A549 (cell line): ENCODE data around the gene RAB3D.

ENCODE experiments used
- BHLHE40 ChIP-seq: IDR thresholded peaks from 2 replicates; pipeline ENCODE4 v1.6.1; 2012; ENCODE audit warnings: low read depth, low read length, inconsistent platforms
- CEBPB ChIP-seq, 2 experiments: fragments of >200 bp in 1 of 2; sonication (Bioruptor Twin) in 1 of 2; formaldehyde crosslinking in 1 of 2; IDR thresholded peaks; 2 replicates each; pipeline ENCODE4 v1.6.1; 2012 to 2016
- CHD2 ChIP-seq: fragments of 150-350 bp; IDR thresholded peaks from 2 replicates; pipeline ENCODE4 v1.6.1; 2014; ENCODE audit warnings: low read length; ENCODE audit not compliant: partially characterized antibody
- JUN ChIP-seq, 2 experiments: fragments of >200 bp; sonication (Bioruptor Twin); formaldehyde crosslinking; IDR thresholded peaks; 2 replicates in 1 of 2; 3 replicates in 1 of 2; pipeline ENCODE4 v1.6.1; 2016 to 2017
- MYC ChIP-seq: IDR thresholded peaks from 2 replicates; pipeline ENCODE4 v1.6.1; 2012; ENCODE audit warnings: mild to moderate bottlenecking, inconsistent platforms, low read length, improper control_type of control experiment, borderline replicate concordance
- POLR2A ChIP-seq: IDR thresholded peaks from 2 replicates; pipeline ENCODE4 v1.6.1; 2012; ENCODE audit warnings: mild to moderate bottlenecking, low read length
- RFX5 ChIP-seq: fragments of 450-650 bp; IDR thresholded peaks from 2 replicates; pipeline ENCODE4 v1.7.1; 2014; ENCODE audit warnings: antibody characterized with exemption, mild to moderate bottlenecking, moderate library complexity
- SMC3 ChIP-seq: fragments of >200 bp; sonication (Bioruptor Twin); formaldehyde crosslinking; IDR thresholded peaks from 3 replicates; pipeline ENCODE4 v1.6.1; 2018; ENCODE audit warnings: inconsistent platforms
- ZFP36 ChIP-seq: fragments of 450-650 bp; IDR thresholded peaks from 2 replicates; pipeline ENCODE4 v1.6.1; 2014; ENCODE audit warnings: borderline replicate concordance; ENCODE audit not compliant: partially characterized antibody
- TF ChIP-seq, protein P1 (sequence below): fragments of >200 bp; sonication (Bioruptor Twin); formaldehyde crosslinking; IDR thresholded peaks from 3 replicates; pipeline ENCODE4 v1.5.1; 2016
- TF ChIP-seq, protein P2 (sequence below): fragments of 200-600 bp; sonication (generic); IDR thresholded peaks from 2 replicates; pipeline ENCODE4 v1.6.1; 2016; ENCODE audit warnings: antibody characterized with exemption, mild to moderate bottlenecking, moderate library complexity

- TF ChIP-seq BHLHE40, result no peak
- TF ChIP-seq, protein P1, sequence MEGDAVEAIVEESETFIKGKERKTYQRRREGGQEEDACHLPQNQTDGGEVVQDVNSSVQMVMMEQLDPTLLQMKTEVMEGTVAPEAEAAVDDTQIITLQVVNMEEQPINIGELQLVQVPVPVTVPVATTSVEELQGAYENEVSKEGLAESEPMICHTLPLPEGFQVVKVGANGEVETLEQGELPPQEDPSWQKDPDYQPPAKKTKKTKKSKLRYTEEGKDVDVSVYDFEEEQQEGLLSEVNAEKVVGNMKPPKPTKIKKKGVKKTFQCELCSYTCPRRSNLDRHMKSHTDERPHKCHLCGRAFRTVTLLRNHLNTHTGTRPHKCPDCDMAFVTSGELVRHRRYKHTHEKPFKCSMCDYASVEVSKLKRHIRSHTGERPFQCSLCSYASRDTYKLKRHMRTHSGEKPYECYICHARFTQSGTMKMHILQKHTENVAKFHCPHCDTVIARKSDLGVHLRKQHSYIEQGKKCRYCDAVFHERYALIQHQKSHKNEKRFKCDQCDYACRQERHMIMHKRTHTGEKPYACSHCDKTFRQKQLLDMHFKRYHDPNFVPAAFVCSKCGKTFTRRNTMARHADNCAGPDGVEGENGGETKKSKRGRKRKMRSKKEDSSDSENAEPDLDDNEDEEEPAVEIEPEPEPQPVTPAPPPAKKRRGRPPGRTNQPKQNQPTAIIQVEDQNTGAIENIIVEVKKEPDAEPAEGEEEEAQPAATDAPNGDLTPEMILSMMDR, result no peak
- no peak for TF ChIP-seq JUN (IDR thresholded peaks at IDR 0.05)
- TF ChIP-seq POLR2A, result no peak
- TF ChIP-seq, protein P2, sequence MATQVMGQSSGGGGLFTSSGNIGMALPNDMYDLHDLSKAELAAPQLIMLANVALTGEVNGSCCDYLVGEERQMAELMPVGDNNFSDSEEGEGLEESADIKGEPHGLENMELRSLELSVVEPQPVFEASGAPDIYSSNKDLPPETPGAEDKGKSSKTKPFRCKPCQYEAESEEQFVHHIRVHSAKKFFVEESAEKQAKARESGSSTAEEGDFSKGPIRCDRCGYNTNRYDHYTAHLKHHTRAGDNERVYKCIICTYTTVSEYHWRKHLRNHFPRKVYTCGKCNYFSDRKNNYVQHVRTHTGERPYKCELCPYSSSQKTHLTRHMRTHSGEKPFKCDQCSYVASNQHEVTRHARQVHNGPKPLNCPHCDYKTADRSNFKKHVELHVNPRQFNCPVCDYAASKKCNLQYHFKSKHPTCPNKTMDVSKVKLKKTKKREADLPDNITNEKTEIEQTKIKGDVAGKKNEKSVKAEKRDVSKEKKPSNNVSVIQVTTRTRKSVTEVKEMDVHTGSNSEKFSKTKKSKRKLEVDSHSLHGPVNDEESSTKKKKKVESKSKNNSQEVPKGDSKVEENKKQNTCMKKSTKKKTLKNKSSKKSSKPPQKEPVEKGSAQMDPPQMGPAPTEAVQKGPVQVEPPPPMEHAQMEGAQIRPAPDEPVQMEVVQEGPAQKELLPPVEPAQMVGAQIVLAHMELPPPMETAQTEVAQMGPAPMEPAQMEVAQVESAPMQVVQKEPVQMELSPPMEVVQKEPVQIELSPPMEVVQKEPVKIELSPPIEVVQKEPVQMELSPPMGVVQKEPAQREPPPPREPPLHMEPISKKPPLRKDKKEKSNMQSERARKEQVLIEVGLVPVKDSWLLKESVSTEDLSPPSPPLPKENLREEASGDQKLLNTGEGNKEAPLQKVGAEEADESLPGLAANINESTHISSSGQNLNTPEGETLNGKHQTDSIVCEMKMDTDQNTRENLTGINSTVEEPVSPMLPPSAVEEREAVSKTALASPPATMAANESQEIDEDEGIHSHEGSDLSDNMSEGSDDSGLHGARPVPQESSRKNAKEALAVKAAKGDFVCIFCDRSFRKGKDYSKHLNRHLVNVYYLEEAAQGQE, result no peak
- no peak for TF ChIP-seq CEBPB (IDR thresholded peaks at IDR 0.05)
- TF ChIP-seq SMC3, result no peak
- TF ChIP-seq MYC, result no peak
- no peak for TF ChIP-seq ZFP36
- TF ChIP-seq RFX5, result no peak
- TF ChIP-seq CHD2, result no peak
Measured at GRCh38 chr19:11279505-11280236, 59.8 kb downstream of the RAB3D start.
